GF-D8 (cell line): Measurements from ENCODE around the gene NR2E1.

Source experiments
- DNase-seq: peaks from one replicate; lab custom pipeline; 2025; lab: John Stamatoyannopoulos, UW

NR2E1 gene

GRCh38 chr6:108156180-108156937 is 9.5 kb upstream of the NR2E1 start:
- no peak for DNase-seq

DNA sequence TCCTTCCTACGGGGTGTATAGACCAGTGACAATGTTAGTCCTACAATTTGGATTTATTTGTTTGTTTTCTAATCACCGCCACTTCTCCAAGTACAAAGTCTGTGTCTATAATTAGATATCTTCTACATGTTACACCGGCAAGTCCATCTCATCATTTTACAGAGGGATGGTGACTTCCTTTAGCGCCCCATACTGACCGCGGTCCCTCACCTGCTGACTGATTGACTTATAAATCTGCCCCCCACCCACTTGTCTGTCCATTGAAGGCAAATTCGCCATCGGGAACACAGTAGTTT is 8.9 kb upstream of the NR2E1 start:
- DNase-seq, result no peak

DNA sequence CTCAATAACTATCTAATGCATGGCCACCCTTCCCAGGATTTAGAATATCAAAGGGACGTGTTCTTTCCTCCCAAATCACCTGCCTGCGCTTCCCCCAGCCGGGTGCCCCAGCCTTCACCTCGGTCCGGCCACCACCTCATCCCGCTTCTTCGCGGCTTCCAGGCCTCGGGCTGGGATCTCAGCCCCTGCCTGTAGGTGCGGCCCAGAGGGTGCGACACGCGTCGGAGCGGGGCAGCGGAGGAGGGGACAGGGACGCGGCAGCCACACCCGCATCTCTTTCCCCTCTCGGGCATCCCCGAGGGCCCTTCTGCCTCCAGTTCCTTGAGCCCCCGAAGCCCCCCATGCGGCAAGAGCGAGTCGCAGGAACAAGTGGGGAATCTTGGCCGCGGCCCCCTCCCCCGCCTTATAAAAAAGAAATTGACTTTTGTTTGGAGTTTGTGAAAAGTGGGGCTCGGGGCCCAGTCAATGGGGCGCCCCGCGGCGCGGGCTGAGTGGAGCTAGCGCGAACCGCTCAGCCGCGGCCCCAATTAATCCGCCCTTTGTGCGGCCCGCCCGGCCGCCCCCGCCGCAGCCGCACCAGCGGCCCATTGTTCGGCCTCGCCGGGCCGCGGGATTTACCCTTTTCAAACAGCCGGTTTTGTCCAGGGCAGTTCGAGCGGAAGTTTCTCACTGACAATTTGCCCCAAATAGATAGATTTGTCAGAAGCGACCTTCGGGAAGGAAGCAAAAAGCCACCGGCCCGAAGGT is 8.4 kb upstream of the NR2E1 start:
- no peak for DNase-seq

GRCh38 chr6:108157981-108158525 is 7.8 kb upstream of the NR2E1 start:
- DNase-seq, result no peak

- no peak for DNase-seq
Measured at GRCh38 chr6:108159981-108160380, 5.8 kb upstream of the NR2E1 start.

GRCh38 chr6:108161724-108162282 is 4.0 kb upstream of the NR2E1 start:
- no peak for DNase-seq

- no peak for DNase-seq
Measured at GRCh38 chr6:108163267-108163643, 2.6 kb upstream of the NR2E1 start.

DNA sequence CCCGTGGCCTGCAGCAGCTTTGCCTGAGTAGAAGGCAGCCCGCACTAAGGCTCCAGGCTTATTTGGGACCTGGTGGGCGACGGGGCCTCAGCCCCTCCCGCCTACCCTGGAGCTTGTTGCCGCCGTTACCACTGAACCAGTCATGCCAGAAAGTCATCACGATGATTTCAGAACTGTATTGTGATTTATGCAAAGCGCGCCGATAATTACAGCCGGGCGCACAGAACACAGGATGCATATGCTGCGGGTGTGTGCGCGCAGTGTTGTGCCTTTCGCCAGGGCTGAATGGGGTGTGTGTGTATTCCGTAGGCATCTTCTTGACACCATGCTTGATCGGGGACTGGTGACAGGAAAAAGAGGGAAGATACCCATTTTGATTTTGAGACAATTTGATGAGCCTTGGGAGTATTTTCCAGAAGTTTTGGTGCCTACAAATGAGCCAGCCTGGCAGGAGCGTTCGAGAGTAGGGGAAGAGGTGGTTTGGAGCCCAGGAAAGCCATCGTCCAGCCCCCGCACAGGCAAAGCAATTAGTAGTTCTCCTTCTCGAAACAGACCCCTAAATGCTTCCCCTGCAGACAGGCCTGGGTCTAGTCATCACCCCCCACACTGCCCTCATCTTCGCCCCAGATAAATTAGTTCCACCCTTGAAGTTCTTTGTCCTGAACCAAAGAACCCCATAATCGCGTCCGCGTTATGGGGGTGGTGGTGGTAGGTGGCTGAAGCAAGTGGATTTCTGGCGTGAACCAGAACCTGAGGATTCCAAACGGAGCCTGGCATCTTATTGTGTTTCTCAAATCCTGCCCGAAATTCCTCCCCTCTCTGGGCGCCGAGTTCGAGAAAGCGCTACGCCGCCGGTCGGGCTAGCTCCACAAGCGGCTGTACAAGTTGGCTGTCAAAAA is 1.9 kb upstream of the NR2E1 start:
- DNase-seq, result no peak

- DNase-seq, result no peak
Measured at GRCh38 chr6:108164543-108164814, 1.3 kb upstream of the NR2E1 start.

DNA sequence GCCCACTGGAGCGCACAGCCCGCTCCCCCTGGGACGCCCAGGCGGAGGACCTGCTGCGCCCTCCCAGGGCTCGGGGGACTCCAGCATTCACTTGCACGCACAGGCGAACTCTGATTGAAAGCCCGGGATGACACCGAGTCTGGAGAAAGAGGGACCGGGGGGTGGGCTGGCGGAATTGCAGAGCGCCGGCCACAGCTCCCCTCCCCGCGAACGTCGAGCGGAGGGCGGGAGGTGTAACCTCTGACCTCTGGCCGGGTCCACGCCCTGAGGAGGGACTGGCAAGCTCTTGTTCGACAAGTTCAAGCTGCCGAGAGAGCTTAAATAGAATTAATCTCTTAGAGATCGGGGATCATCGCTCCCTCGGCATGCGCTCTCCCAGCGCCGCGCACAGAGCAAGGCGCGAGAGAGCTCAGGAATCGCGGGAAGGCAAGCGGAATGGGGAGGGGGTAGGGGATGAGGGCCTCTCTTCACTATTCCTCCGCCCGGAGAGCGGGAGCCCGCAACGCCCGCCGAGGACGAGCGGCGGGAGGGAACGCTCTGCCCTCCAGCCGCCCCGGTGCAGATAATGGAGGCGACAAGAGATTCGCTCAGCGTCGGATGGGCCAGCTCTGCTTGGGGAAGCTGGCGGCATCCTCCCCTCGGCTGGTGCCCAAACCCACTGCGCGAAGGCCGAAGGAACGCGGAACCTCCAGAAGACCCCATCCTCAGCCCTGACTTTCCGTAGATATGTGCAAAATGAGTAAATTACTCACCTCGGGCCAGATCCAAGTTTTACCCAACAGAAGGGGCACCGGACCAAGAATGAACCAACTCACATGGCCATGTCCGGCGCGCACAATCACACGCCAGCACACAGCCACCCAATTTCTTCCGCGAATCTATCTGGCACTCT is 761 bp upstream of the NR2E1 start:
- DNase-seq, result no peak

DNA sequence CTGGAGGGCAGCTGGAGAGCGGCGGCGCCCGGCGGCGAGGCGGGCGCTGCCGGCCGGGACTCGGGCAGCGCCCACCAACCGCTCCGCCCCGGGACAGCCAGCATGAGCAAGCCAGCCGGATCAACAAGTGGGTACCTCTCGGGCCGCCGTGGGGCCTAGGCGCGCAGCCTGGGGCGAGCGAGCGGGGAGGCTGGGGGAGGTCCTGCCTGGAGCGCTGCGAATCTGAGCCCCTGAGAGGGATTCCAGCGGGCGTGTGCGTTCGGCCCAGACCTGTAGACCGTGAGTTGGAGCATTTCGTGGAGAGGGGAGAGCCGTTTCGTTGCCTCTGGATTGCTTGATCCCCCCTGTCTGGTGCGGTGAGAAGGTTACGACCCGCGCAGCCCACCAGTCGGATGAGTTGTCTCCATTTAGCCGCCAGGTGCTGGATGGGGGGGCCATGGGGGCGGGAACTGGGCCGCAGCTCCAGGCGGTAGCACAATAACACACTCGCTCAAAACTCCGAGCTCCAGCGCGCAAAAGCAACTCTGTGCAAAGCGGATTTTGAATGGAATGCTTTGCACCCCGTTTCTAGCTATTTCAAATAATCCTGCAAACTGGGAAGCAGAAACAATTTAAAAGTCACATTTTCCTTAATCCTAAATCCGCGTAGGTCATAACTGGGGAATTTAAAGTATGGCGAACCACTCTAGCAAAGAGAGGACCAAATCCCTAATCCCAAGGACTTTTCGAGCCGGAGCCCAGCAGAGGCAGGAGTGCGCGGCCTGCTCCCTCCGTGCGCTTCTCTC is 1.0 kb downstream of the NR2E1 start:
- DNase-seq, result no peak

DNA sequence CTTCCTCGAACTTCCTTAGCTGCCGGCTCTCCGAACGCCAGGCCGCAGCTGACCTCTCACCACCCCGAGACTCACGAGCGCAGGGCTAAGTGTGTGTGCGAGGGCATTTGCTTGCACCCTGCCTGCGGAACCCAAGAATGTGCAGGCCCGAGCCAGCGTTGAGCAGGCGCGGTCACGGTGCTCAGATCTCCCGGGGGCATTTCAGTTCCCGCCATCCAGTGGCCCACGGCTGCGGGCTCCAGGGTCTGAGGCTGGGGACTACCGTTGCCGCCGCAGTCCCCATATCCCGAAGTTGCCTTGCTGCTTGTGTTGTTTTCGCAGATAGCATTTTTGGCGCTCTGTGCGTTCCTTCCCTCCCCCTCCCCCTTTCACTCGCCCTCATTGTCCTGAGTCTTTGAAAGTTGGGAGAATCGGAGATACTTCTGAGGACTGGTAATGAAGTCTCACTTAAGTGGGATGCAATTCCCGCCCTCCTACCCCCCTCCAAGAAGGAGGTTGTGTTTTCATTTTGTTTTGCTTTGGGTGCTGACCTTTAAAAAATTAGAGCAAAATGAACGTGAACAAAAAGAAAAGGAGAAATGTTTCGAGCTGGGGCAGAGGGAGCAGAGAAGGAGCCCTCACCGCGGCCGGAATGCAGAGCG is 1.7 kb downstream of the NR2E1 start:
- DNase-seq, result no peak

DNA sequence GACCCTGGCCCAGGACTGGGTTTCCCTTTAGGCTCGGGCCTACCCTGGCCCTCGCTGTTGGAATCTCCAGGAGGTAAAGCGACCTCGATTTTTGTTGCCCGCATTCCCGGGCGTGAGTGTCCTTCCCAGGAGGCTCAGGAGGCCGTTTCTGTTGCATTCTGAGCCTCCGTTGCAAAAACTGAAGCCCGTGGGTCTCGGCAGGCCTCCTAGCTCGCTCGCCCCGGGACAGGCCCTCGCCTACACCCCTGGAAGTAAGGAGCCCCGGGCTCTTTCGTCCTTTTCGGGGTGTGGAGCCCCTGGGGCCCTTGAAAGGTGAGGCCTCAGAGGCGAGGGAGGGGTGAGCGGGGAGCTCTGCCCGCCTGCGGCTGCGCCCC is 2.3 kb downstream of the NR2E1 start:
- DNase-seq, result no peak

GRCh38 chr6:108168501-108169463 is 3.0 kb downstream of the NR2E1 start:
- no peak for DNase-seq

DNA sequence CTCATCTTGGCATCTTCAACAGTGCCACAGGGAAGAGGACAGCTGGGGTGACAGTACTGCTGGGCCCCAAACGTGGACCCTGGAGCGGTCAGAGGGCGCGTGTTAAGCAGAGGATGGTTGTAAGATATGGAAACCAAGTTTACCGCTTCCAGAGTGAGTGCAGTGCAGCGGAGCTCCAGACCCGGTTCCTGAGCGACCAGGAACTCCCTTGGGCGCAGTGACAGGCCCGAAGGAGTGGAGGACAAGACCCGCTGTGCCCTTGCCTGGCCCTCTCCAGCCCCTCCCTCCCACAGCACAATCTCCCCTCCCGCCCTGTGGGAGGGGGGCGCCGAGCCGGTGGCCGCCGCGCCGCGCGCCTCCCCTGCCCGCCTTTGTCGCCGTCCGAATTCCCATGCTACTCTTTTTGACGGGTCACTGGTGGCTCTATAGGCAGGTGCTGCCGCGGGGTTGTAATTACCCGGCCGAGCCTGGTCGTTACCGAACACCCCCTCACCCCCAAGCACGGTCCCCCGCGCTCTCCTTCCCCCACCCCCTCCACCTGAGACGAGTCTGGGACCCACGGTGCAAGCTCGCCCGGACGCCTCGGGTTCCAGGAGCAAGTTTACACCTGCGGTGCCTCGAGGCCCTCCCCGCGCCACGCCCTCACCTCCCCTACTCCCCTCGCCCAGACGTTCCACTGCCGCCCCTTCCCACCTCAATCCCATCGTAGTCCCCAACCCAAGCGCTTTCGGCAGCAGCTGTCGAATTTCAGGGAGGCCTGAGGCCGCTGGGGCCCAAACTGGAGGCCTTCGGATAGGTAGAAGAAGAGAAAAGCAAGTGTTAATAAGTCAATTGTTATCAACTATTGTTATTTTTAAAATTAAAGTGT is 3.9 kb downstream of the NR2E1 start:
- no peak for DNase-seq

DNA sequence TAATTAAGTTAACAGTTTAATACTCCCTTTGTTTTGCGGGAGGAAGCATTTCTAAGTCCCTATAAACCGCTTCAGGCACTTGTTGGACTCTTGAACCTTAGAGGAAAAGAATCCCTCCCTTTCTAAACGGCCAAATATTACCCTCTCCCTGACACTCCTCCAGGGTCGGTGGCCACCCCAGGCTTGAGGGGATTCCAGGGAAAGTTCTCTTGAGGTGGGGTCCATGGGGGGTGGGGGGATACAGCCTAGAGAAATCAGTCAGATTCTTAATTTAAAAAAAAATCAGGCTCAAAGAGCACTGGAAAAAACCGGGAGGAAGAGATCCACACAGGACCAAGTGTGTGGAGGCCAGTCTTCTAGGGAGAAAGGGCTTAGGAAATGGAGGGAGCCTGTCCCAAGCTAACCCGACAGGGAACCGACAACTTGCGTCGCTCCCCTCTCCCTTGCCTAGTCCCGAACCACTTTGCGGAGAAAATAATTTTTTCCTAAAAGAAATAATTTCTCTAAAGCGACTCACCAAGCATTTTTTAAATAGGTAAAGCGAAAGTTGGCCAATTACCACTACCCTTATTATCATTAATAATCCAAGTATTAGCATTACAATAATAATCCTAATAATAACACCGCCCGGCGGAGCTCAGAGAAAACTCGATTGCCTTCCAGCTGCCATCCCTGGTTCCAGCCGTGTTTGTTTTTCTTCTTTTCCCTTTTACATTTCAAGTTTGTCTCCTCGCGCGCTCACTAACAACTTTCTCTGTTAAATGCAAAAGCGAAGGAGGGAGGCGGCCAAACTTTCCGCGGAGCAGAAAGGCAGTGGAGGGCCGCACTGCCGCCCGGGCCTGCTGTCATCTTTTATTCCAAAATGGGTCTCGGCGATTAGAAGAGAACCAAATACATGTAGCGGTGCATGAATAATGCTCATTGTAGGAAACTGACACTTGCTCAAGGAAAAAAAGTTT is 4.8 kb downstream of the NR2E1 start:
- DNase-seq, result no peak
